ENCODE results near the gene PBX2. TPM values are rescaled to one million over a fixed set of nuclear protein-coding genes. Genes with fewer than 3 reads are reported as not detected.

The PBX2 gene
- total and polyA plus RNA-seq, 2 experiments from 2014 or later, result 21.6 to 77.5 TPM

- no peaks in the 10 kb centered on the region for H3K79me2 ChIP-seq
- H3K36me3 ChIP-seq (replicated peaks; ENCODE audit: insufficient read depth, low read depth), result no peaks in the 10 kb centered on the region
- no peak overlapping the region for H2AFZ ChIP-seq
- H3K4me3 ChIP-seq, result no peak overlapping the region
- no peak overlapping the region for H3K4me2 ChIP-seq
- TF ChIP-seq EZH2 (IDR thresholded peaks at IDR 0.05; ENCODE audit: borderline replicate concordance) (no peak), CTCF (IDR thresholded peaks at IDR 0.05; ENCODE audit: poor library complexity) (no peak), EZH2phosphoT487 (IDR thresholded peaks at IDR 0.05; ENCODE audit: low read depth, severe bottlenecking, unreplicated experiment) (no peak)
- no peak overlapping the region for H3K27ac ChIP-seq
- H4K20me1 ChIP-seq (ENCODE audit: insufficient read depth, poor library complexity, severe bottlenecking), result no peaks in the 10 kb centered on the region
- H3K9me2 ChIP-seq (replicated peaks; ENCODE audit: insufficient read depth), result no peaks in the 10 kb centered on the region
- no peaks in the 10 kb centered on the region for H3K27me3 ChIP-seq
- H3K4me1 ChIP-seq (ENCODE audit: insufficient read depth), result no peaks in the 10 kb centered on the region
- DNase-seq (ENCODE audit: low spot score), result no peak
- 94% methylated on average over 7 of the region's 8 CpGs for WGBS (ENCODE audit: low lambda C conversion rate, missing lambda C conversion rate)
- no peaks in the 10 kb centered on the region for H3K9me3 ChIP-seq (ENCODE audit: low read depth)
These were observed 32.6 kb upstream of the PBX2 start for GRCh38 chr6:32222333-32223230.

- no peaks in the 10 kb centered on the region for H3K9me2 ChIP-seq (replicated peaks; ENCODE audit: insufficient read depth)
- no peaks in the 10 kb centered on the region for H3K79me2 ChIP-seq
- no peak overlapping the region for H2AFZ ChIP-seq
- H3K4me2 ChIP-seq, result no peak overlapping the region
- WGBS (ENCODE audit: low lambda C conversion rate, missing lambda C conversion rate), result 77% methylated on average over 4 of the region's 4 CpGs
- no peaks in the 10 kb centered on the region for H3K36me3 ChIP-seq (replicated peaks; ENCODE audit: insufficient read depth, low read depth)
- H3K27me3 ChIP-seq, result no peaks in the 10 kb centered on the region
- H3K4me1 ChIP-seq (ENCODE audit: insufficient read depth), result no peaks in the 10 kb centered on the region
- no peak for DNase-seq (ENCODE audit: low spot score)
- TF ChIP-seq EZH2phosphoT487 (IDR thresholded peaks at IDR 0.05; ENCODE audit: low read depth, severe bottlenecking, unreplicated experiment) (no peak), CTCF (IDR thresholded peaks at IDR 0.05; ENCODE audit: poor library complexity) (no peak), EZH2 (IDR thresholded peaks at IDR 0.05; ENCODE audit: borderline replicate concordance) (no peak)
- no peaks in the 10 kb centered on the region for H3K9me3 ChIP-seq (ENCODE audit: low read depth)
- no peak overlapping the region for H3K4me3 ChIP-seq
- H4K20me1 ChIP-seq (ENCODE audit: insufficient read depth, poor library complexity, severe bottlenecking), result no peaks in the 10 kb centered on the region
- no peak overlapping the region for H3K27ac ChIP-seq
These were observed 30.0 kb upstream of the PBX2 start for GRCh38 chr6:32220021-32220420.

GRCh38 chr6:32218167-32218566 is 28.2 kb upstream of the PBX2 start:
- Histone ChIP-seq H3K9me3 (ENCODE audit: low read depth) (no peaks in the 10 kb centered on the region), H3K27me3 (no peaks in the 10 kb centered on the region), H3K79me2 (no peaks in the 10 kb centered on the region), H2AFZ (no peak overlapping the region), H3K9me2 (replicated peaks; ENCODE audit: insufficient read depth) (no peaks in the 10 kb centered on the region), H3K36me3 (replicated peaks; ENCODE audit: insufficient read depth, low read depth) (no peaks in the 10 kb centered on the region), H3K4me1 (ENCODE audit: insufficient read depth) (no peaks in the 10 kb centered on the region), H4K20me1 (ENCODE audit: insufficient read depth, poor library complexity, severe bottlenecking) (no peaks in the 10 kb centered on the region), H3K4me3 (no peak overlapping the region), H3K4me2 (no peak overlapping the region), H3K27ac (no peak overlapping the region)
- WGBS (ENCODE audit: low lambda C conversion rate, missing lambda C conversion rate), result 83% methylated on average over 7 of the region's 7 CpGs
- TF ChIP-seq EZH2 (IDR thresholded peaks at IDR 0.05; ENCODE audit: borderline replicate concordance) (no peak), EZH2phosphoT487 (IDR thresholded peaks at IDR 0.05; ENCODE audit: low read depth, severe bottlenecking, unreplicated experiment) (no peak), CTCF (IDR thresholded peaks at IDR 0.05; ENCODE audit: poor library complexity) (no peak)
- DNase-seq (ENCODE audit: low spot score), result no peak

All from hepatocyte (in vitro differentiated cells).